ENCODE measurements around the gene UQCR10. TPM values are rescaled to one million over a fixed set of nuclear protein-coding genes. Genes with fewer than 3 reads are reported as not detected.

Gene UQCR10
- total RNA-seq, 1 donor from 2014 or later, result 59.2 TPM

DNA sequence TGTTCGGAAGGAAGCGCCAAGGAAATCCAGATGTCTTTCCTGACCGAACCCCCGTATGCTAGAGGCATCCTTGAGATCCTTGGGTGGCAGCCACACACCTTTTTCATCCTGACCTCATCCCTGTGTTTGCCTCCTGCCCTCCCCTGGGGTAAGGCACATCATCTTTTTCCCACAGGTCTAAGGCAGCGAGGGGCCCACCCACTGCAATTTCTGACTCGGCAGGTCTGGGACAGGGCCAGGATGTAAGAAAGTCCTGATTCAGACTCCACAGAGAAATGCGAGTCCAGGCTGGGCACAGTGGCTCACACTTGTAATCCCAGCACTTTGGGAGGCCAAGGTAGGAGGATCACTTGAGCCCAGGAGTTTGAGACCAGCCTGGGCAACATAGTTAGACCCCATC lies 10.8 kb upstream of the UQCR10 start:
- H3K4me1 Mint-ChIP-seq (ENCODE audit: low read depth), result peaks cover 8% of the 10 kb centered on the region
- H3K36me3 Mint-ChIP-seq (ENCODE audit: low read depth), result no peaks in the 10 kb centered on the region
- no peak for DNase-seq (ENCODE audit: low spot score)
- H3K27ac Mint-ChIP-seq (ENCODE audit: unreplicated experiment), result no peak overlapping the region
- H3K9me3 Mint-ChIP-seq (ENCODE audit: low read depth), result no peaks in the 10 kb centered on the region
- H3K4me3 Mint-ChIP-seq (ENCODE audit: unreplicated experiment), result no peak overlapping the region
- no peak for TF ChIP-seq CTCF (IDR thresholded peaks at IDR 0.05)
- no peaks in the 10 kb centered on the region for H3K27me3 Mint-ChIP-seq (ENCODE audit: low read depth)

DNA sequence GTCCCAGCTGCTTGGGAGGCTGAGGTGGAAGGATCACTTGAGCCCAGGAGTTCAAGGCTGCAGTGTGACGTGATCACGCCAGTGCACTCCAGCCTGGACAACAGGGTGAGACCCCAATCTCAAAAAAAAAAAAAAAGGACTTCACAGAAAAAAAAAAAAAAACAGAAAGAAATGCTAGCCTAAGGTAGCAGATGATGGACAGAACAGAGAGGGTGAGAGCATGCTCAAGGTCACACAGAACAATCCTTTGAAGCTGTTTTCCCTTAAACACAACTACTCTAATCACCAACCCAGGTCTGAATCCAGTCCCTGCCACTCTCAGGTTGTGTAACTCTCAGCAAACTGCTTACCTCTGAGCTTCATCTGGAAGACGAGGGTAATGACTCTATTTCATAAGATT lies 10.1 kb upstream of the UQCR10 start:
- no peaks in the 10 kb centered on the region for H3K27me3 Mint-ChIP-seq (ENCODE audit: low read depth)
- no peaks in the 10 kb centered on the region for H3K9me3 Mint-ChIP-seq (ENCODE audit: low read depth)
- peaks cover 8% of the 10 kb centered on the region for H3K4me1 Mint-ChIP-seq (ENCODE audit: low read depth)
- no peak overlapping the region for H3K27ac Mint-ChIP-seq (ENCODE audit: unreplicated experiment)
- DNase-seq (ENCODE audit: low spot score), result no peak
- H3K36me3 Mint-ChIP-seq (ENCODE audit: low read depth), result no peaks in the 10 kb centered on the region
- H3K4me3 Mint-ChIP-seq (ENCODE audit: unreplicated experiment), result no peak overlapping the region
- no peak for TF ChIP-seq CTCF (IDR thresholded peaks at IDR 0.05)

GRCh38 chr22:29758068-29758622 lies 9.0 kb upstream of the UQCR10 start:
- Mint-ChIP-seq H3K9me3 (ENCODE audit: low read depth) (no peaks in the 10 kb centered on the region), H3K27me3 (ENCODE audit: low read depth) (no peaks in the 10 kb centered on the region), H3K4me1 (ENCODE audit: low read depth) (peaks cover 8% of the 10 kb centered on the region), H3K36me3 (ENCODE audit: low read depth) (no peaks in the 10 kb centered on the region), H3K4me3 (ENCODE audit: unreplicated experiment) (no peak overlapping the region), H3K27ac (ENCODE audit: unreplicated experiment) (no peak overlapping the region)
- DNase-seq (ENCODE audit: low spot score), result no peak
- TF ChIP-seq CTCF (IDR thresholded peaks at IDR 0.05), result no peak

- Mint-ChIP-seq H3K27ac (ENCODE audit: unreplicated experiment) (no peak overlapping the region), H3K9me3 (ENCODE audit: low read depth) (no peaks in the 10 kb centered on the region), H3K4me3 (ENCODE audit: unreplicated experiment) (no peak overlapping the region), H3K36me3 (ENCODE audit: low read depth) (no peaks in the 10 kb centered on the region), H3K27me3 (ENCODE audit: low read depth) (no peaks in the 10 kb centered on the region), H3K4me1 (ENCODE audit: low read depth) (peaks cover 8% of the 10 kb centered on the region)
- no peak for DNase-seq (ENCODE audit: low spot score)
- TF ChIP-seq CTCF (IDR thresholded peaks at IDR 0.05), result no peak
Observed at GRCh38 chr22:29758959-29759358, 8.2 kb upstream of the UQCR10 start.

DNA sequence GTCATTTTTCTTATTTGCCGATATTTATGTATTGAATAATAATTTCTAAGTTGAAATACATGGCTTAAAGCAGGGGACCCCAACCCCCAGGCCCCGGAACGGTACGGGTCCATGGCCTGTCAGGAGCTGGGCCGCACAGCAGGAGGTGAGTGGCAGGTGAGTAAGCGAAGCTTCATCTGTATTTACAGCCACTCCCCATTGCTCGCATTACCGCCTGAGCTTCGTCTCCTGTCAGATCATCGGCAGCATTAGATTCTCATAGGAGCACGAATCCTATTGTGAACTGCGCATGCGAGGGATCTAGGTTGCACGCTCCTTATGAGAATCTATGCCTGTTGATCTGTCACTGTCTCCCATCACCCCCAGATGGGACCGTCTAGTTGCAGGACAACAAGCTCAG lies 4.9 kb upstream of the UQCR10 start:
- Mint-ChIP-seq H3K27me3 (ENCODE audit: low read depth) (no peaks in the 10 kb centered on the region), H3K36me3 (ENCODE audit: low read depth) (peaks cover under 1% of the 10 kb centered on the region), H3K4me1 (ENCODE audit: low read depth) (peaks cover 18% of the 10 kb centered on the region), H3K27ac (ENCODE audit: unreplicated experiment) (no peak overlapping the region), H3K9me3 (ENCODE audit: low read depth) (no peaks in the 10 kb centered on the region), H3K4me3 (ENCODE audit: unreplicated experiment) (no peak overlapping the region)
- no peak for TF ChIP-seq CTCF (IDR thresholded peaks at IDR 0.05)
- no peak for DNase-seq (ENCODE audit: low spot score)

Measured in chondrocyte (in vitro differentiated cells).